ENCODE results near the gene PHLDA1.

DNA sequence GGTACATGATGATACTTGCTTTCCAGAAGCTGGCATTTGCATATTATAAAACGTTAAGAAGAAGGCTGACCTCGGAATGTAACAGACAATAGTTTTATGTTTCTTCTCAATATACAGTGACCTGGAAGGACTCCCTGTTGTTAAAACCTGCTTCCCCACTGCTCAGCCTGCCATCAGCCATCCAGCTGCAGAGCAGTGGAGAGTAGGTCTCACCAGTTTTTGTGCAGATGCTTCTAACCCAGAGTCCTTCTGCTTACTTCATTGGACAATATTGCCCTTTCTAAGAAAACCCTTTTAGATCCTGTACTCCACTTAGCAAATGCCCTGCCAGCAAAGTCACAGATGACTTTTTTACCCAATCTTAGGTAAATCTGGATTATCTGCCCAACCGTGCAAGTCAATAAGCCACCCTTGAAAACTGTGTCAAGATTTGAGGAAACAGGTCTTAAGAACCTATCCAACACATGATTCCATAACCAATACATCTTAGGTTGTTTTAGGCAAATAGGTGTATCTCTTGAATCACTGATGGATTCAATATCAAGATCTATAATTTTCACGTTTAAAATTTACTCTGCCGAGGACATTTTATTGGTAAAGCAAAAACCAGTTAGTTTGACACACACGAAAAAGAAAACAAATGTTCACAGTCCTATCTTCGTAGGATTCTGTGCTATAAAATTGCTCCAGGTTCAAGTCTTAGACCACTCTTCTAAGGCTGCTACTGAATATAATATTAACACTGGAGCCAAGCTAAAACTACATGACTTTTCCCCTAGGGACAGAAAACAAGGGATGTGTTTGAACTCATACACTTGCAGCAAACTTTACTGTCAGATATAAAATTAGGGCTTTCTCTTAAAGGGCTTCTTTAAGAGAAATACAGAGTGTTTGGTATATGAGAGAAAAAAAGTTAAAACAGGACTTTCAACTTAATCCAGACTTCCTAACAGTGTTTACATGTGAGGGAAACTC is 5.7 kb downstream of the PHLDA1 start:
- TF ChIP-seq CTCF (IDR thresholded peaks at IDR 0.05), result no peak
- no peak for TF ChIP-seq POLR2A (IDR thresholded peaks at IDR 0.05)
- no peak for TF ChIP-seq POLR2AphosphoS5 (IDR thresholded peaks at IDR 0.05)

Measured in prostate gland (tissue), 2 donors.